Omental fat pad (tissue), 4 donors: ENCODE measurements around the gene C16orf87. TPM values are rescaled to one million over a fixed set of nuclear protein-coding genes. Genes with fewer than 3 reads are reported as not detected.

Source experiments
- ATAC-seq: fragments of 150-250 bp; one replicate; pipeline ENCODE4 v1.9.1; 2016; ENCODE audit warnings: mild to moderate bottlenecking, moderate library complexity; ENCODE audit not compliant: low FRiP score
- DNase-seq: peaks from one replicate; pipeline ENCODE4 v3.0.0-alpha.2; 2019; ENCODE audit warnings: low spot score
- CTCF ChIP-seq, 3 donors: fragments of 450-650 bp; IDR thresholded peaks; one replicate each; pipeline ENCODE4 v1.5.1; 2016 to 2017; ENCODE audit warnings: antibody characterized with exemption in 3 of 3, mild to moderate bottlenecking in 3 of 3, moderate library complexity in 2 of 3
- total RNA-seq, 4 donors: library from RNA; depleted of rRNA; stranded (reverse); fragments of >200 nt; gene quantifications; one replicate each; pipeline ENCODE4 v1.1.0, GENCODE V29; 2016

Gene C16orf87
- total RNA-seq, 4 donors from 2014 or later: 4.0 to 6.6 (median 4.7) TPM

DNA sequence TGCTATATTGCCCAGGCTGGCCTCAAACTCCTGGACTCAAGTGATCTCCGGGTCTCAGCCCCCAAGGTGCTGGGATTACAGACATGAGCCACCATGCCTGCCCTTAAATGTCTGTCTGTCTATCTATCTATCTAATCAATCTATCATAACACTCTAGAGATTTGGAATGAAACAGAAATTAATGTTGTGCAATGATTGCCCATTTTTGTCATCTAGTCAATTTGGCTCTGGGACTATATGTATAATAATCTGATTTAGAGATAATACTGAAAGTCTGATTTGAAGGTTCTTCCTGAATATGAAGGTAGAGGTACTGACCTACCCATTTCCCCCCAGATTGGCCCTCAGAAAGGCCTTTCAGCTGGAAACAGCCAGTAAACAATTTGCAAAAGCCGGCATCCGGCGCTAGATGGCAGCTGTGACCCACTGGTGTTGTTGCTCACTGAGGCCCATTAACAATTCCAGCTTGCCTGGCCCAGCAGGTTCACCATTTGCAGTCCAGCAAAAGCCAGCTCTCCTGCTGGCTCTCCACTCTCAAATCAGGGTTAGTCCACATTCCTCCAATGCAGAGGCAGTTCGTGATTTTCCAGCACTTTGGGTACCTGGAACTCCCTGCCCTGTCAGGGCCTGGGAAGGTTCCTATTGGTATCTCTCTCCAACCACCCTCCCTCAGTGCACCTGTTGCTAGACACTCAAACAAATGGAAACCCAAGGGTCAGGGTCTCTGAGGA, 22.9 kb upstream of the C16orf87 start:
- ATAC-seq (no peak), DNase-seq (peak; percentile 43)
- peak in 1 of 3 donors; percentile 45 for TF ChIP-seq CTCF (IDR thresholded peaks at IDR 0.05)

DNA sequence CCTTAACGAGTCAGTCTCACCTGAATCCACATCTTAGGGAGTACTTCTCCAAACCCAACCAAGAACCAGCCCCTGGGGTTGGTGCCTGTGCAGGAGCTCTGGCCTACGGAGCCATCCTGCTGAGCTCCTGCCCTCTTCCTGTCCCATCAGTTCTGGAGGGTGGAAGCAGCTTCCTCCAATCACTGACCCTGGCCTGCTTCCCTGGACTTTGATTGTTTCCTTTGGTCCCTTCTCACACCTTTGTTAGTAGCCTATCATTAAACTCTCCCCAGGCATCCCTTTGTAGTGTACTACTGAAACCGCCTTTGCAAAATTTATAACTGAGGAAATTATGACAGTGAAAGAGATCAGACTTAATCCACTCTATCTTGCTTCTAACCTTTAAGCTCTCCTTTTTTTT, 21.1 kb upstream of the C16orf87 start:
- no peak for TF ChIP-seq CTCF (IDR thresholded peaks at IDR 0.05)
- ATAC-seq (no peak), DNase-seq (no peak)

GRCh38 chr16:46850619-46851555, 19.9 kb upstream of the C16orf87 start:
- DNase-seq: no peak
- no peak for ATAC-seq
- no peak for TF ChIP-seq CTCF (IDR thresholded peaks at IDR 0.05)

DNA sequence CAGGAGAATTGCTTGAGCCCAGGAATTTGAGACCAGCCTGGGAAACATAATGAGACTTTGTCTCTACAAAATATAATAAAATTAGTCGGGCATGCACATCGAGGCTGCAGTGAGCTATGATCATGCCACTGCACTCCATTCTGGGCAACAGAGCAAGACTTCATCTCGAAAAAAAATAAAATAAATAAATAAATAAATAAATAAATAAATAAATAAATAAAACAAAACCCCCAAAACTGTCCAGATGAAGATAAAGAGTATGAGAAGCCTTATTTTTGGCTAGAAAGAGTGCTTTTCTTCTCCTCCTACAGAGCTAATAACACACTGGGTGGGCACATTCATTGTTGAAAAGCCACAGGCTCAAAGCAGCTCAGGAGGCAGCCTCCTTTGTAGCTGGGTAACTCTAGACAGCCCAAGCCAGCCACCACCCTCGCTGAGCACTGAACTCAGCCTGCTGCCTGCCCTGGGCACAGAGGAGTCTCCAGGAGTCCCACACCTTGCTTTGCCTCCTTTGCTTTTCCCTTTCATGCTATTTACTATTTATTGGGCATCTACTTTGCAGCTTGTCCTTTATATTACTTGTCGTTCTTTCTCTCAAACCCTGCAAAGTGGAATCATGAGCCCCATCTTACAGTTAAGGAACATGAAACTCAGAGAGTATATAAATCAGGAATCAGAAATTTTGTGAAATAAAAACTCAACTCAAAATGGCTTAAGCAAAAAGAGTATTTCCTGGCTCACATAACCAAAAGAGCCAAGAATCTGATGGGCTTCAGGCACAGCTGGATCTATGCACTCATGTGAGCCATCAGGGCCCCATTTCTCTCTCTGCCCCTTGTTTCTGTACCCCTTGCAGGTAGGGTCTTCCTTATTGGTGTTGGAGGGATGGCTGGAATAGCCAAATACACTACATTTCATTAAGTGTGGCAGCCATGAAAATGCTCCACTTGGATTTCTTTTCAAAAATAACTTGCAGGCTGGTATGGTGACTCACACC, 18.1 kb upstream of the C16orf87 start:
- ATAC-seq (no peak), DNase-seq (no peak)

GRCh38 chr16:46845952-46846351, 15.0 kb upstream of the C16orf87 start:
- TF ChIP-seq CTCF (IDR thresholded peaks at IDR 0.05): no peak
- DNase-seq: no peak
- no peak for ATAC-seq

More for the DNA sequence above, 18.1 kb upstream of the C16orf87 start:
- TF ChIP-seq CTCF (IDR thresholded peaks at IDR 0.05): no peak

- DNase-seq (no peak), ATAC-seq (no peak)
- no peak for TF ChIP-seq CTCF (IDR thresholded peaks at IDR 0.05)
These were observed 13.8 kb upstream of the C16orf87 start for GRCh38 chr16:46844771-46845170.
